ENCODE measurements around the gene DUT.

DNA sequence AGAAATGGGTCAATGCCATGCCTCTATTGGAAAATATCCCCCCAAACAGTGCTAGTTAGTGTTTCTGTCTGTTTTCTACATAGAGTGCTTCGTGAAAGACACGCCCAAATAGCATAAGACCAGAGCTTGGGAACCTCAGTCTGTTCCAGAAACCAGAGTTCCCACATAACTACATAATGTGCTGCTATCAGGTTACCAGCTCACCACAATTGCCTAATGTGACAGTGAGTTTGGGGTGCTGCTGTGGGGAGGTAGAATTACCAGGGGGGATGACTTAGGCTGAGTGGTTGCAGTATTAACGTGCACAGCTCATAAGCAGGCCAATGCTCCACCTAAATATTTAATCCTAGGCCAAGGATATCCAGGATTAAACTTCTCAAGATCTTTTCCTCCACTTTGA, 39.2 kb downstream of the DUT start:
- TF ChIP-seq, protein P1, sequence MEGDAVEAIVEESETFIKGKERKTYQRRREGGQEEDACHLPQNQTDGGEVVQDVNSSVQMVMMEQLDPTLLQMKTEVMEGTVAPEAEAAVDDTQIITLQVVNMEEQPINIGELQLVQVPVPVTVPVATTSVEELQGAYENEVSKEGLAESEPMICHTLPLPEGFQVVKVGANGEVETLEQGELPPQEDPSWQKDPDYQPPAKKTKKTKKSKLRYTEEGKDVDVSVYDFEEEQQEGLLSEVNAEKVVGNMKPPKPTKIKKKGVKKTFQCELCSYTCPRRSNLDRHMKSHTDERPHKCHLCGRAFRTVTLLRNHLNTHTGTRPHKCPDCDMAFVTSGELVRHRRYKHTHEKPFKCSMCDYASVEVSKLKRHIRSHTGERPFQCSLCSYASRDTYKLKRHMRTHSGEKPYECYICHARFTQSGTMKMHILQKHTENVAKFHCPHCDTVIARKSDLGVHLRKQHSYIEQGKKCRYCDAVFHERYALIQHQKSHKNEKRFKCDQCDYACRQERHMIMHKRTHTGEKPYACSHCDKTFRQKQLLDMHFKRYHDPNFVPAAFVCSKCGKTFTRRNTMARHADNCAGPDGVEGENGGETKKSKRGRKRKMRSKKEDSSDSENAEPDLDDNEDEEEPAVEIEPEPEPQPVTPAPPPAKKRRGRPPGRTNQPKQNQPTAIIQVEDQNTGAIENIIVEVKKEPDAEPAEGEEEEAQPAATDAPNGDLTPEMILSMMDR (IDR thresholded peaks at IDR 0.05; ENCODE audit: low read length) = no peak
- TF ChIP-seq EZH2 (optimal IDR thresholded peaks at IDR 0.05; ENCODE audit: low read depth, low read length) = no peak
